GM10248 (cell line): Measurements from ENCODE around the gene D2HGDH.

Experiments used
- CTCF ChIA-PET: fragments of 300-600 bp; sonication (Branson Sonifier 250); formaldehyde crosslinking; extraction: SDS; loops from one replicate; lab custom pipeline; 2021; ENCODE audit warnings: antibody characterized with exemption; lab: Yijun Ruan, JAX
- POLR2A ChIA-PET: fragments of 350-650 bp; sonication (Branson Sonifier 250); formaldehyde crosslinking; extraction: SDS; loops from one replicate; lab custom pipeline; 2020; ENCODE audit warnings: antibody characterized with exemption; lab: Yijun Ruan, JAX
- DNase-seq: peaks from one replicate; pipeline ENCODE4 v3.0.0; 2012; ENCODE audit errors: extremely low spot score
- TF ChIP-seq, protein P1 (sequence below): IDR thresholded peaks from 2 replicates; pipeline ENCODE4 v1.5.1; 2012; ENCODE audit warnings: mild to moderate bottlenecking, low read depth; ENCODE audit errors: extremely low read depth, missing control alignments, control extremely low read depth

The D2HGDH gene

DNA sequence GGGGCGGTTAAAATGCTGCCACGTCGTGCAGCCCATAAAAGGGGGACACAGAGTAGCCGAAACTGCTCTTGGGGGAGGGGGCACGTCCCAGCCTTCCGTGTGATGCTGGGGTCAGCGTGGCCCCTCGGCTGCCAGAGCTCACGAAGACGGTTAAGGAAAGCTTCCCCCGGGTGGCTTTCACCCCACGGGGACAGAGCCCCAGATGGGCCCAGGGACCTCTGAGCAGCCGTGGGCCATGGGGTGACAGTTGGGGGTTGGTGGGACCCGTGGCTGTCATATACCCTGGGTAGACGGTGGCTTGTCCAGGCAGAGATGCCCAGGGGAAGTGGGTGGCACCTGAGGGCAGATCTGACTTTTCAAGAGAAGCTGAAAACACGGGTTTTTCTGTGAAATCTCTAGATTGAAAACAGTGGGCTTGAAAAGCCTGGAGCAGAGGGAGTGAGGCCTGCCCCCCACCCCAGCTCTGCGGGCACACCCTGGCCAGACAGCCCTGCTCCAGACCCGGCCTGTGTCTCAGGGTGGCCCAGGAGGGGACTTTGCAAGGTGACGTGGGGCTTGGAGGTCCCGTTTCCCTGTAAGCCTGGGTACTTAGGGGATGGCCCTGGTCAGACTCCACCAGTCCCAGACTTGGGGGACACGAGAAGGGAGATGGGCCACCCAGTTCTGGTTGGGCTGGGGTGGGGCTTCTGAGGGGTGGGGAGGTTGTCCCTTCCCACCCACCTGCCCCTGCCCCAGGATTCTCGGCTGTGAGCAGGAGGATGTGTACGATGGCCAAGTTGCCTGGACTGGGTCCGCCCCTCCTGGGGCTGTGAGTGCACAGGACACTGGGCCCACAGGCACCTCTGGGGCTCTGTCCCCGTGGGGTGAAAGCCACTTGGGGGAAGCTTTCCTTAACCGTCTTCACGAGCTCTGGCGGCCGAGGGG is 75.2 kb downstream of the D2HGDH start:
- peak; percentile 18 for DNase-seq
- TF ChIP-seq, protein P1, sequence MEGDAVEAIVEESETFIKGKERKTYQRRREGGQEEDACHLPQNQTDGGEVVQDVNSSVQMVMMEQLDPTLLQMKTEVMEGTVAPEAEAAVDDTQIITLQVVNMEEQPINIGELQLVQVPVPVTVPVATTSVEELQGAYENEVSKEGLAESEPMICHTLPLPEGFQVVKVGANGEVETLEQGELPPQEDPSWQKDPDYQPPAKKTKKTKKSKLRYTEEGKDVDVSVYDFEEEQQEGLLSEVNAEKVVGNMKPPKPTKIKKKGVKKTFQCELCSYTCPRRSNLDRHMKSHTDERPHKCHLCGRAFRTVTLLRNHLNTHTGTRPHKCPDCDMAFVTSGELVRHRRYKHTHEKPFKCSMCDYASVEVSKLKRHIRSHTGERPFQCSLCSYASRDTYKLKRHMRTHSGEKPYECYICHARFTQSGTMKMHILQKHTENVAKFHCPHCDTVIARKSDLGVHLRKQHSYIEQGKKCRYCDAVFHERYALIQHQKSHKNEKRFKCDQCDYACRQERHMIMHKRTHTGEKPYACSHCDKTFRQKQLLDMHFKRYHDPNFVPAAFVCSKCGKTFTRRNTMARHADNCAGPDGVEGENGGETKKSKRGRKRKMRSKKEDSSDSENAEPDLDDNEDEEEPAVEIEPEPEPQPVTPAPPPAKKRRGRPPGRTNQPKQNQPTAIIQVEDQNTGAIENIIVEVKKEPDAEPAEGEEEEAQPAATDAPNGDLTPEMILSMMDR: no peak
- ChIA-PET CTCF (no interaction called here), POLR2A (no interaction called here)

DNA sequence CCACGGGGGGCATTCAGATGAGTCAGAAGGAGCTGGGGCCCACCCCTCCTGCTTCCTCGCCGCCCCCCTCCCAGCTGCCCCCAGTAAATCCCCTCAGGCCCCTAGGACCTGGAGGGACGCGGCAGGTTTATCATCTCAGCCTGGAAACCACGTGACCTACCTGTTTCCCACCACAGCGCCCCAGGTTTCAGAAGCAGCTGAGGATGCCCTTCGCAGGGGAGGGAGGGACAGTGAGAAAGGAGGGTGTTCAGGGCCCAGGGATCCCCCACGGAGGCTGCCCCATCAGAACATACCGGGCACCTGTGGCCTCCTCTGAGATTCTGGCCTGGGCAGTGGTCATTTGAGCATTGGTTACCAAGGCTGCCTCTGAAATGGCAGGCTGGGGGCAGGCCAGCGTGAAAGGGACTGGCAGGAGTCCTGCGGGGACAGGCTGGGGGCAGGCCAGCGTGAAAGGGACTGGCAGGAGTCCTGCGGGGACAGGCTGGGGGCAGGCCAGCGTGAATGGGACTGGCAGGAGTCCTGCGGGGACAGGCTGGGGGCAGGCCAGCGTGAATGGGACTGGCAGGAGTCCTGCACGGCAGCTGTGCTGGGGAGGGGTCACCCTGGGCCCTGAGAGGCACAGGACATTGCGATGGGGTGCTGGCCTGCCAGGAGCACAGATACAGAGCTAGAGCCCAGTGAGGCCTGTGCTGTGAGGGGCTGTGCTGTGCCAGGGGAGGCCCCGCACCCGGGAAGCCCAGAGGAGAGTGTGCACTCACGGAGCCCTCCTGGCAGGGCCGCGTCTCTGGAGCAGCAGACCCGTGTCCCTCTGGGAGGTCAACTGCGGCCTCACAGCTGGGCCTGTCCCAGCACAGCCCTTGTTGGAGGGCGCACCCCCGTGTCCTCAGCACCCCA is 76.1 kb downstream of the D2HGDH start:
- CTCF ChIA-PET: no interaction called here
- TF ChIP-seq, protein P1: no peak
- DNase-seq: peak; percentile 25
- POLR2A ChIA-PET: interaction anchor here (0.5 kb wide), 1 partner anchor 18 kb away, joined by 3 read pairs; no protein-coding TSS in a partner anchor

DNA sequence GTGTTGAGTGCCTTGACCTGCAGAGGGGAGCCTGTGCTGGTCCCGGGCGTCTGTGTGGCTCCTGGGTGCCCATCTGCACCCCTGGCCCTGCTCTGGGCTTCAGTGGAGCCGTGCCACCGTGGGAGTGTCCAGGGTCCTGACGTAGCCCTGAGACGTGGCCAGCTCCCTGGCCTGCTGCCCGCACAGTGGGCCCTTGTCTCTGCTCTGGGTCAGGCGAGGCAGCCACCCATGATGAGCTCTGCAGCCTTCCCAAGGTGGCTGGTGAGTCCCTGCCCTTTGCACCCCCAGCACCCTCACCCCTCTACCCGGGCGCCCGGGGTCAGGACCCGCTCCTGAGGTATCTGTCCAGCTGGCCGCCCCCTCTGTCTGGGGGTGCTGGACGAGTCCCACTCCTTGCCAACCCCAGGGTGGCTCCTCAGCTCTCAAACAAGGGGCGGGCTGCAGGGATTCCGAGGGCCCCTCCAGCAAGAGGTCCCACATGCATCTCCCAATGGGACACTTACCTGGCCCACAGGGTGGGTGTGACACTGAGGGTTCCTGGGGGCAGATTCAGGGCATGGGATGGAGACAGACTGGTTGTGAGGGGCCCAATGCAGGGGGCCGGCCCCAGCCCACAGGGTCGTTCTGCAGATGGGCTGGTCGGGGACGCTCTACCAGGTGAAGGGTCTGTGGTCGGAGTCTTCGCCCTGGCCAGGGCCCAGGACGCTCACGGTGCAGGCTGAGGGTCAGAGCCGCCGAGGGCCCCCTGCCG is 76.9 kb downstream of the D2HGDH start:
- DNase-seq: peak; percentile 20
- ChIA-PET POLR2A (interaction anchor here (0.5 kb wide), 1 partner anchor 19 kb away, joined by 3 read pairs; no protein-coding TSS in a partner anchor), CTCF (no interaction called here)
- TF ChIP-seq, protein P1: no peak

DNA sequence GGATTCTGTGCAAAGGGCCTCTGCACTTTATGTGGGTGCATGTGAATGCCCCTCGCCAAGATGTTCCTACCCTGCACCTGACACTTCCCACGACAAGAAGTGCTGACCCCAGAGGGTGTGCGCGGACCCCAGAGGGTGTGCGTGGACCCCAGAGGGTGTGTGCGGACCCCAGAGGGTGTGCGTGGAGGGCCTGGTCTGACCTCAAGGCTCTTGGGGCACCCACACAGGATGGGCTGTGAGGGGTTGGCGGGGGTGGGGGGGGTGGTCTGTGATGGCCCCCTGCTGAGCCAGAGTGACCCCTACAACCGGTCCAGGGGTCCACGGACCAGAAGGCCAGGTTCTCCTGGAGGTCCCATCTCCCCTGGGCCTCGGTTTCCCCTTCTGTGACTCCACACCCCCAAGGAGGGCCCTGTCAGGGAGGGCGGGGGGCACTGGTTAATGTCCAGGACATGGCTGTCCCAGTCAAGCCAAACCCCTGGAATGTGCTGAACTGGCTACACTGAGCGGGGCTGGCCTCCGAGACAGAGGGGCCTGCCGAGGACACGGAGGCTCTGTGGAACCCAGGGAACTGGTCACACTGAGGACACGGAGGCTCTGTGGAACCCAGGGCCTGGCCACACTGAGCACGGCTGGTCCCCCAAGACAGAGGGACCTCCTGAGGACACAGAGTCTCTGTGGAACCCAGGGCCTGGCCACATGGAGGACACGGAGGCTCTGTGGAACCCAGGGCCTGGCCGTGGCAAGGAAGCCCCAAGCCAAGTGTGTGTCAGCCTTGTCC is 77.7 kb downstream of the D2HGDH start:
- CTCF ChIA-PET: interaction anchor here (1.0 kb wide), 1 partner anchor 66 kb away, joined by 3 read pairs; no protein-coding TSS in a partner anchor
- POLR2A ChIA-PET: no interaction called here
- no peak for DNase-seq
- TF ChIP-seq, protein P1: no peak

DNA sequence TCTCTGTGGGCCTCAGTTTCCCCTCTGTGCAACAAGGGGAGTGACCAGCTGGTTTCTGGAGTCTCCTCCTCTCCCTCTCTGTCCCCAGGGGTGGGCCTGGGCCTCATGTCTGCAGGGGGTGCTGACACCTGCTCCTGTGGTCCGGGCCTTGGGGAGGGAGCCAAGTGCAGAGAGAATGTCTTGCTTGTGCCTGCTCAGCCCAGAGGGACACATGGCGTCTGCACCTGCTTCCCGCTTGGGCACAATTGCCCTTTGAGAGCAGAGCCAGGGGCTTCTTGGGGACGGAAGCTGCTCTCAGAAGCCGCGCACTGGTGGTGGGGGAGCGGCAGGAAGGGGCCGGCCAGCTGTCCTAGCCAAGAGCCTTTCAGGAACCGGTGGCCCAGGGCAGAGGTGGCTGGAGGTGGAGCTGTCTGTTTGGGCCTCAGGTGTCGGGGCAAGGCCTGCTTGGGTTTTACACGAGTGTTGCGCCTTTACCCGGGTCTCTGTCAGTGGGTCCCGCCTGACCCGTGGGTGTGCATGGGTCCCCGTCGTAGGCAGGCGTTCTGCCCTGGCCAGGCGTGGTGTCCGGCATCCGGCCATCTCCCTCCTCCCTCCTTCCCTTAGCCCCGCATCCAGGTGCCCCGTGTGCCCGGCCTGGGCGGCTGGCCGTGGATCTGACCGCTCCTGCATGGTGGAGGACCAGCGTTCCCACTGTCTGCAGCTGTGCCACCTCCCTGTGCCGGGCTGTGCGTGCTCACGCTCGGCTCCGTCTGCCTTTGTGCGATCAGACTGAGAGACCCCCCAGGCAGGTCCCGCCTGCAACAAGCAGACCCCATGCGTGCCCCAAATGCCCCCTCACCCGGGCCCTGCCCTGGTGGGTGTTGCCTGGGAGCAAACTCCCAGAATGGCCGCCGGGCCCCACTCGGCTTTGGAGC is 78.6 kb downstream of the D2HGDH start:
- POLR2A ChIA-PET: interaction anchor here (1.0 to 1.4 kb wide), 2 partner anchors 30 to 53 kb away, joined by 4 read pairs; no protein-coding TSS in a partner anchor
- DNase-seq: peak; percentile 17
- CTCF ChIA-PET: interaction anchor here (1.0 to 1.4 kb wide), 2 partner anchors 35 to 66 kb away, joined by 3 to 4 read pairs; no protein-coding TSS in a partner anchor
- TF ChIP-seq, protein P1: no peak
